ENCODE results near the gene ABHD11. TPM values are rescaled to one million over a fixed set of nuclear protein-coding genes. Genes with fewer than 3 reads are reported as not detected.

ABHD11 gene
- total RNA-seq, 5 donors from 2014 or later (not counting 1 experiment from before 2014, with no cell fraction given): 14.5 to 24.3 (median 18.8) TPM

DNA sequence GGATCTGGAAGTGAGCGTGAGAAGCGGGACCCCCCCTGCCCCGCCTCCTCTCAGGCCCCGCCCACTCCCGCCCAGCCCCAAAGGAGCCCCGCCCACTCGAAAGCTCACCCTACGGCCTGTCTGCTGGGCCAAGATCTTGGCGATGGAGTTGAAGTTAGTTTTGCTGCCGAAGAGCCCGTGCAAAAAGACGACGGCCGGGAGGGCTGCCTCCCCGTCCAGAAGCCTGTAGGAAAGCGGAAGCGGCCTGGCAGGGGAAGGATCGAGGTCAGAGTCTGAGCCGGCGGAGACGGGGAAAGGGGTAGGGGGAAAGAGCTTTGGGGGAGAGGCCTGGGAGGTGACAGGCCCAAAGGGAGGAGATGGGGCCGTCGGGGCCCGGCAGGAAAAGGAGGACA lies 386 bp downstream of the ABHD11 start:
- Mint-ChIP-seq H3K36me3 (no peaks in the 10 kb centered on the region), H3K9me3 (no peaks in the 10 kb centered on the region), H3K27me3 (no peaks in the 10 kb centered on the region), H3K4me1 (peaks cover 11 to 25% (median 17%) of the 10 kb centered on the region in 3 donors), H3K4me3 (peak overlapping the region; percentile 89 to 91 (median 90)), H3K27ac (peak overlapping the region; percentile 88 to 93)
- ATAC-seq (replicated peaks in 1 of 4) (peak; percentile 19 to 26 (median 22)), DNase-seq (peak in 31 of 35 experiments; percentile 7 to 75 (median 49))
- H3K4me1 ChIP-seq (ENCODE audit: control insufficient read depth in 1 of 2, extremely low read depth in 1 of 2, insufficient read depth in 2 of 2, low read length in 2 of 2): peaks cover 2 to 28% of the 10 kb centered on the region in 2 experiments
- H3K9me3 ChIP-seq: no peaks in the 10 kb centered on the region
- ChIA-PET CTCF (interaction anchor here (0.6 to 1.9 kb wide), 7 partner anchors 8 to 816 kb away, joined by 3 to 7 read pairs (median 4); partner anchors contain the start of gene BAZ1B (in 1 of the 2)), POLR2A (interaction anchor here (0.5 to 0.6 kb wide), 4 partner anchors 21 to 172 kb away, joined by 3 to 5 read pairs (median 4); no protein-coding TSS in a partner anchor)
- peaks cover 0 to 18% of the 10 kb centered on the region in 2 donors for H3K36me3 ChIP-seq (ENCODE audit: control insufficient read depth in 2 of 2, extremely low read depth in 1 of 2, insufficient read depth in 1 of 2, low read length in 1 of 2)
- peak overlapping the region; percentile 49 for H3K27ac ChIP-seq (ENCODE audit: low read length)
- peak overlapping the region; percentile 70 to 94 for H3K4me3 ChIP-seq (ENCODE audit: control insufficient read depth in 1 of 2, extremely low read depth in 1 of 2, low read length in 1 of 2)
- peaks cover 0 to 2% of the 10 kb centered on the region in 2 experiments for H3K27me3 ChIP-seq (replicated peaks in 1 of 2; ENCODE audit: control insufficient read depth in 2 of 2, extremely low read depth in 1 of 2, insufficient read depth in 2 of 2, low read length in 1 of 2)
- under 1% methylated on average over 17 of the region's 24 CpGs for WGBS (ENCODE audit: insufficient coverage)

- H3K9me3 ChIP-seq: no peaks in the 10 kb centered on the region
- H3K9me3 Mint-ChIP-seq: no peaks in the 10 kb centered on the region
- peaks cover 0 to 18% of the 10 kb centered on the region in 2 donors for H3K36me3 ChIP-seq (ENCODE audit: control insufficient read depth in 2 of 2, extremely low read depth in 1 of 2, insufficient read depth in 1 of 2, low read length in 1 of 2)
- H3K4me1 ChIP-seq (ENCODE audit: control insufficient read depth in 1 of 2, extremely low read depth in 1 of 2, insufficient read depth in 2 of 2, low read length in 2 of 2): peaks cover 2 to 28% of the 10 kb centered on the region in 2 experiments
- H3K27ac Mint-ChIP-seq: peak overlapping the region; percentile 88 to 93
- peaks cover 0 to 2% of the 10 kb centered on the region in 2 experiments for H3K27me3 ChIP-seq (replicated peaks in 1 of 2; ENCODE audit: control insufficient read depth in 2 of 2, extremely low read depth in 1 of 2, insufficient read depth in 2 of 2, low read length in 1 of 2)
- ATAC-seq (replicated peaks in 1 of 4) (no peak), DNase-seq (no peak)
- H3K4me3 ChIP-seq (ENCODE audit: control insufficient read depth in 1 of 2, extremely low read depth in 1 of 2, low read length in 1 of 2): peak overlapping the region; percentile 5 to 94
- WGBS (ENCODE audit: insufficient coverage): 88% methylated on average over 13 of the region's 17 CpGs
- peaks cover 0 to 2% of the 10 kb centered on the region in 2 donors for H3K27me3 Mint-ChIP-seq
- peak overlapping the region; percentile 49 for H3K27ac ChIP-seq (ENCODE audit: low read length)
- CTCF ChIA-PET: interaction anchor here (0.8 to 1.9 kb wide), 6 partner anchors 12 to 215 kb away, joined by 3 to 7 read pairs (median 4); partner anchors contain the start of gene BAZ1B (in 1 of the 2)
- POLR2A ChIA-PET: interaction anchor here (0.6 kb wide), 3 partner anchors 21 to 172 kb away, joined by 4 to 5 read pairs (median 5); no protein-coding TSS in a partner anchor
- H3K4me1 Mint-ChIP-seq: peaks cover 11 to 25% (median 17%) of the 10 kb centered on the region in 3 donors
- H3K36me3 Mint-ChIP-seq: no peaks in the 10 kb centered on the region
- peak overlapping the region; percentile 89 to 91 (median 90) for H3K4me3 Mint-ChIP-seq
Measured at GRCh38 chr7:73737491-73738219, 947 bp downstream of the ABHD11 start.

GRCh38 chr7:73736885-73737284 lies 1.7 kb downstream of the ABHD11 start:
- no peak overlapping the region for H3K27ac Mint-ChIP-seq
- no peaks in the 10 kb centered on the region for H3K9me3 Mint-ChIP-seq
- ChIA-PET CTCF (interaction anchor here (0.9 to 1.3 kb wide), 4 partner anchors 11 to 130 kb away, joined by 3 to 4 read pairs (median 3); partner anchors contain the start of gene METTL27 (in 1 of the 2)), POLR2A (no interaction called here)
- Histone ChIP-seq H3K4me3 (ENCODE audit: control insufficient read depth in 1 of 2, extremely low read depth in 1 of 2, low read length in 1 of 2) (no peak overlapping the region), H3K27ac (ENCODE audit: low read length) (no peak overlapping the region), H3K27me3 (replicated peaks in 1 of 2; ENCODE audit: control insufficient read depth in 2 of 2, extremely low read depth in 1 of 2, insufficient read depth in 2 of 2, low read length in 1 of 2) (no peaks in the 10 kb centered on the region), H3K36me3 (ENCODE audit: control insufficient read depth in 2 of 2, extremely low read depth in 1 of 2, insufficient read depth in 1 of 2, low read length in 1 of 2) (peaks cover 0 to 18% of the 10 kb centered on the region in 2 donors), H3K9me3 (no peaks in the 10 kb centered on the region), H3K4me1 (ENCODE audit: control insufficient read depth in 1 of 2, extremely low read depth in 1 of 2, insufficient read depth in 2 of 2, low read length in 2 of 2) (peaks cover 2 to 28% of the 10 kb centered on the region in 2 experiments)
- peaks cover 0 to 2% of the 10 kb centered on the region in 2 donors for H3K27me3 Mint-ChIP-seq
- H3K4me1 Mint-ChIP-seq: peaks cover 11 to 25% (median 17%) of the 10 kb centered on the region in 3 donors
- ATAC-seq (replicated peaks in 1 of 4) (no peak), DNase-seq (no peak)
- 94% methylated on average over 11 of the region's 14 CpGs for WGBS (ENCODE audit: insufficient coverage)
- H3K4me3 Mint-ChIP-seq: peak overlapping the region; percentile 89 to 91 (median 90)
- H3K36me3 Mint-ChIP-seq: no peaks in the 10 kb centered on the region

- no peak overlapping the region for H3K4me3 ChIP-seq (ENCODE audit: control insufficient read depth in 1 of 2, extremely low read depth in 1 of 2, low read length in 1 of 2)
- peaks cover 2 to 28% of the 10 kb centered on the region in 2 experiments for H3K4me1 ChIP-seq (ENCODE audit: control insufficient read depth in 1 of 2, extremely low read depth in 1 of 2, insufficient read depth in 2 of 2, low read length in 2 of 2)
- peaks cover 0 to 2% of the 10 kb centered on the region in 2 donors for H3K27me3 Mint-ChIP-seq
- no peak for DNase-seq
- no peaks in the 10 kb centered on the region for H3K36me3 Mint-ChIP-seq
- peaks cover 11 to 25% (median 17%) of the 10 kb centered on the region in 3 donors for H3K4me1 Mint-ChIP-seq
- H3K27ac ChIP-seq (ENCODE audit: low read length): no peak overlapping the region
- no peaks in the 10 kb centered on the region for H3K9me3 ChIP-seq
- H3K4me3 Mint-ChIP-seq: no peak overlapping the region
- ChIA-PET CTCF (interaction anchor here in 1 of 2 donors (1.3 kb wide), 1 partner anchor 107 kb away, joined by 3 read pairs; the partner anchor contains the start of gene METTL27), POLR2A (no interaction called here)
- WGBS (ENCODE audit: insufficient coverage): 73% methylated on average over 2 of the region's 8 CpGs
- no peak overlapping the region for H3K27ac Mint-ChIP-seq
- H3K9me3 Mint-ChIP-seq: no peaks in the 10 kb centered on the region
- ATAC-seq (replicated peaks in 1 of 4): no peak
- H3K36me3 ChIP-seq (ENCODE audit: control insufficient read depth in 2 of 2, extremely low read depth in 1 of 2, insufficient read depth in 1 of 2, low read length in 1 of 2): peaks cover 0 to 18% of the 10 kb centered on the region in 2 donors
- H3K27me3 ChIP-seq (replicated peaks in 1 of 2; ENCODE audit: control insufficient read depth in 2 of 2, extremely low read depth in 1 of 2, insufficient read depth in 2 of 2, low read length in 1 of 2): no peaks in the 10 kb centered on the region
Measured at GRCh38 chr7:73735528-73735905, 3.1 kb downstream of the ABHD11 start.

GRCh38 chr7:73734619-73735527 lies 3.7 kb downstream of the ABHD11 start:
- H3K9me3 ChIP-seq: no peaks in the 10 kb centered on the region
- ChIA-PET POLR2A (no interaction called here), CTCF (interaction anchor here (0.5 to 2.3 kb wide), 7 partner anchors 9 to 178 kb away, joined by 3 to 10 read pairs (median 4); no protein-coding TSS in a partner anchor)
- Mint-ChIP-seq H3K27me3 (peaks cover 0 to 2% of the 10 kb centered on the region in 2 donors), H3K9me3 (no peaks in the 10 kb centered on the region), H3K36me3 (no peaks in the 10 kb centered on the region), H3K4me3 (no peak overlapping the region), H3K27ac (peak overlapping the region in 1 of 2 donors; percentile 68), H3K4me1 (peaks cover 11 to 25% (median 17%) of the 10 kb centered on the region in 3 donors)
- DNase-seq (peak; percentile 53 to 91 (median 74)), ATAC-seq (replicated peaks in 1 of 4) (peak; percentile 46 to 53 (median 50))
- H3K27me3 ChIP-seq (replicated peaks in 1 of 2; ENCODE audit: control insufficient read depth in 2 of 2, extremely low read depth in 1 of 2, insufficient read depth in 2 of 2, low read length in 1 of 2): no peaks in the 10 kb centered on the region
- H3K36me3 ChIP-seq (ENCODE audit: control insufficient read depth in 2 of 2, extremely low read depth in 1 of 2, insufficient read depth in 1 of 2, low read length in 1 of 2): peaks cover 0 to 18% of the 10 kb centered on the region in 2 donors
- 80% methylated on average over 7 of the region's 16 CpGs for WGBS (ENCODE audit: insufficient coverage)
- no peak overlapping the region for H3K4me3 ChIP-seq (ENCODE audit: control insufficient read depth in 1 of 2, extremely low read depth in 1 of 2, low read length in 1 of 2)
- peaks cover 2 to 28% of the 10 kb centered on the region in 2 experiments for H3K4me1 ChIP-seq (ENCODE audit: control insufficient read depth in 1 of 2, extremely low read depth in 1 of 2, insufficient read depth in 2 of 2, low read length in 2 of 2)
- peak overlapping the region; percentile 3 for H3K27ac ChIP-seq (ENCODE audit: low read length)
